GM12878 (cell line): ENCODE measurements around the gene SMPD3. TPM values are rescaled to one million over a fixed set of nuclear protein-coding genes. Genes with fewer than 3 reads are reported as not detected.

Source experiments
- ATAC-seq: fragments of 200-7000 bp; cut with Tn5 transposase; 3 replicates; pipeline ENCODE4 v1.9.1; 2020; ENCODE audit warnings: mild to moderate bottlenecking, moderate library complexity
- BruUV-seq: library from RNA; stranded (reverse); fragments of 400-500 nt; replicated peaks from 2 replicates; lab custom pipeline; 2021; lab: Mats Ljungman, UMichigan
- CTCF ChIA-PET: fragments of 300-600 bp; sonication (Branson Sonifier 250); formaldehyde crosslinking; extraction: SDS; loops from one replicate; lab custom pipeline; 2021; ENCODE audit warnings: inconsistent platforms; lab: Yijun Ruan, JAX
- POLR2A ChIA-PET: fragments of 350-600 bp; formaldehyde crosslinking; extraction: SDS; loops from one replicate; lab custom pipeline; 2021; ENCODE audit warnings: inconsistent platforms; lab: Charles Lee
- RAD21 ChIA-PET: fragments of 300-600 bp; sonication (Branson Sonifier 250); formaldehyde crosslinking; loops from one replicate; lab custom pipeline; 2023; ENCODE audit warnings: antibody characterized with exemption; ENCODE audit not compliant: unreplicated experiment; lab: Charles Lee
- SMC1A ChIA-PET: fragments of 300-600 bp; sonication (Branson Sonifier 250); formaldehyde crosslinking; loops from one replicate; lab custom pipeline; 2023; ENCODE audit not compliant: unreplicated experiment, uncharacterized antibody; lab: Charles Lee
- DNase-seq: peaks from one replicate; pipeline ENCODE4 v3.0.0-alpha.2; 2011; ENCODE audit warnings: low read depth, low spot score
- FAIRE-seq: peaks from 3 replicates; lab custom pipeline; 2011; peaks lifted over from hg19 to GRCh38; lab: Jason Lieb, UNC
- H2AFZ ChIP-seq: 2 replicates; pipeline ENCODE4 v1.6.0; 2011; ENCODE audit warnings: low read depth, low read length, control low read depth; ENCODE audit not compliant: control insufficient read depth
- H3K27ac ChIP-seq: 2 replicates; pipeline ENCODE4 v1.5.1; 2011; ENCODE audit warnings: control low read depth; ENCODE audit not compliant: control insufficient read depth, insufficient read depth
- H3K27me3 ChIP-seq, 2 experiments: replicated peaks in 1 of 2; 2 replicates each; pipeline versions ENCODE4 v1.6.0 to v1.6.1; 2011; ENCODE audit warnings: low read length in 1 of 2; ENCODE audit not compliant: control insufficient read depth in 2 of 2, insufficient read depth in 2 of 2
- H3K36me3 ChIP-seq, 2 experiments: 2 replicates each; pipeline ENCODE4 v1.5.1; 2011; ENCODE audit warnings: low read length in 1 of 2; ENCODE audit not compliant: control insufficient read depth in 2 of 2, insufficient read depth in 2 of 2
- H3K4me1 ChIP-seq: 2 replicates; pipeline ENCODE4 v1.6.1; 2011; ENCODE audit warnings: mild to moderate bottlenecking, low read length, moderate library complexity, mixed read lengths; ENCODE audit not compliant: control insufficient read depth, insufficient read depth
- H3K4me2 ChIP-seq: 2 replicates; pipeline ENCODE4 v1.6.0; 2011; ENCODE audit warnings: control low read depth; ENCODE audit not compliant: control insufficient read depth, insufficient read depth
- H3K4me3 ChIP-seq: fragments of 200-600 bp; sonication (generic); 2 replicates; pipeline ENCODE4 v1.5.1; 2016
- H3K79me2 ChIP-seq: 2 replicates; pipeline ENCODE4 v1.6.0; 2011; ENCODE audit warnings: low read length; ENCODE audit not compliant: control insufficient read depth, insufficient read depth
- H3K9ac ChIP-seq: 2 replicates; pipeline ENCODE4 v1.8.0; 2011; ENCODE audit warnings: low read length, control low read depth, mixed read lengths; ENCODE audit not compliant: control insufficient read depth, insufficient read depth
- H3K9me3 ChIP-seq: replicated peaks from 3 replicates; pipeline ENCODE4 v1.5.1; 2011; ENCODE audit warnings: mild to moderate bottlenecking, low read length; ENCODE audit not compliant: control insufficient read depth, insufficient read depth
- H4K20me1 ChIP-seq: 2 replicates; pipeline ENCODE4 v1.6.0; 2011; ENCODE audit not compliant: control insufficient read depth, insufficient read depth
- ASH2L ChIP-seq: fragments of 300-600, 200-600 bp; sonication (generic); IDR thresholded peaks from 2 replicates; pipeline ENCODE4 v1.6.1; 2017; ENCODE audit warnings: low read depth, mild to moderate bottlenecking, borderline replicate concordance
- ESRRA ChIP-seq: IDR thresholded peaks from 2 replicates; pipeline ENCODE4 v1.6.1; 2012; ENCODE audit warnings: mild to moderate bottlenecking, low read length, improper control_type of control experiment
- SMAD1 ChIP-seq: fragments of 450-650 bp; IDR thresholded peaks from 2 replicates; pipeline ENCODE4 v1.6.1; 2018; ENCODE audit warnings: mild to moderate bottlenecking, low read depth; ENCODE audit not compliant: partially characterized antibody
- SRF ChIP-seq, 2 experiments: IDR thresholded peaks; 2 replicates each; pipeline ENCODE4 v1.6.1; 2011; ENCODE audit warnings: low read depth in 2 of 2, low read length in 2 of 2, mild to moderate bottlenecking in 1 of 2, moderate library complexity in 1 of 2
- STAT3 ChIP-seq: IDR thresholded peaks from 2 replicates; pipeline ENCODE4 v1.6.1; 2011; ENCODE audit warnings: low read depth, low read length, improper control_type of control experiment
- TCF3 ChIP-seq: IDR thresholded peaks from 2 replicates; pipeline ENCODE4 v1.6.1; 2012; ENCODE audit warnings: low read depth, mild to moderate bottlenecking, low read length, borderline replicate concordance; ENCODE audit not compliant: insufficient read depth
- YBX1 ChIP-seq: fragments of 450-650 bp; IDR thresholded peaks from 2 replicates; pipeline ENCODE4 v1.6.1; 2016; ENCODE audit warnings: antibody characterized with exemption
- WGBS: methylation state at CpG from one replicate; pipeline ENCODE4 v1.1.6; 2016; ENCODE audit warnings: low lambda C conversion rate; ENCODE audit not compliant: insufficient replicate concordance, insufficient coverage; ENCODE audit errors: missing lambda C conversion rate; 5-methylcytosine and 5-hydroxymethylcytosine counted together
- in situ Hi-C: fragments of 300-500 bp; cut with MboI; formaldehyde crosslinking; loops from 9 replicates; pipeline ENCODE4 v1.14.3; 2018; ENCODE audit warnings: mixed read lengths
- intact Hi-C: fragments of 100-400 bp; cut with micrococcal nuclease; formaldehyde crosslinking; loops from one replicate; pipeline ENCODE4 v1.14.2; 2022; ENCODE audit not compliant: unreplicated experiment
- polyA plus RNA-seq, 11 experiments: library from polyadenylated mRNA; depleted of rRNA in 4 of 11; unstranded in 6 of 11; stranded (reverse) in 5 of 11; fragments of >200 nt; fragmentation: Nextera tagmentation in 4 of 11; fragmentation: Illumina TruSeq in 1 of 11; extraction: Ambion mirVana in 4 of 11; extraction: Trizol in 1 of 11; gene quantifications; 1 replicate in 1 of 11; 2 replicates in 10 of 11; pipeline versions ENCODE4 v1.2.1 to v1.2.3, GENCODE V29; 2011 to 2016; ENCODE audit warnings: inconsistent platforms in 2 of 11, missing spikeins in 2 of 11, low read depth in 1 of 11
- total RNA-seq, 4 experiments: library from RNA; depleted of rRNA in 3 of 4; stranded (reverse); fragments of >200 nt in 3 of 4; fragmentation: Illumina TruSeq in 1 of 4; extraction: Trizol in 1 of 4; gene quantifications; 2 replicates each; pipeline versions ENCODE4 v1.2.1 to v1.2.3, GENCODE V29; 2013 to 2021
- TF ChIP-seq, protein P1 (sequence below): fragments of 450-650 bp; IDR thresholded peaks from 2 replicates; pipeline ENCODE4 v1.6.1; 2017; ENCODE audit warnings: mild to moderate bottlenecking, moderate library complexity

SMPD3 gene
- total and polyA plus RNA-seq, 10 of the 15 experiments (the other 5 are each of a cell fraction or from before 2014, with no cell fraction given), result 0.04 to 2.0 (median 1.2) TPM

DNA sequence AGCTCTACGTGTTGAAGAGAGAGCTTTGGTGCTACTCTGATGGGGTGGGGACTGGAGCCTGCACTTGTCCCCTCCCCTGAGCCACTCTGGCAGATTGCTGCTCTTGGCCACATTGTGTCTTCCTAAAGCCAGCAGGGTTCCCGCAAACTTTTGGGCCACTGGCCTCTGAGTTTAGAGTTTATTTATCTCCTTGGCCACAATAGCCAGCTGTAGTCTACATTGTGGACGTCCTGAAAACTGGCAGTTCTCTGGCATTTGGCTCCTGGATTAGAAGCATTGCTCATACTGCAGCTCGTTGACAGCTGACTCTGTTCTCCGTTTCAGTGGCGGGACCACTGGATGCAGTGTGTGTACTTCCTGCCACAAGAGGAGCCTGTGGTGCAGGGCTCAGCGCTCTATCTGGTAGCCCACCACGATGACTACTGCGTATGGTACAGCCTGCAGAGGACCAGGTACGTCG, 102.9 kb downstream of the SMPD3 start:
- no peak overlapping the region for H2AFZ ChIP-seq
- no peaks in the 10 kb centered on the region for H3K4me1 ChIP-seq
- no peak overlapping the region for H3K27ac ChIP-seq
- FAIRE-seq (no peak), ATAC-seq (no peak), DNase-seq (no peak)
- POLR2A ChIA-PET, result no interaction called here
- RAD21 ChIA-PET, result no interaction called here
- H3K36me3 ChIP-seq, result peaks cover 21 to 27% of the 10 kb centered on the region in 2 experiments
- no peaks in the 10 kb centered on the region for H3K79me2 ChIP-seq
- TF ChIP-seq ASH2L, result no peak
- no peak for TF ChIP-seq YBX1
- no peak for TF ChIP-seq STAT3
- no peak for TF ChIP-seq SMAD1
- no peak for TF ChIP-seq TCF3
- no peak for TF ChIP-seq ESRRA
- TF ChIP-seq, protein P1, sequence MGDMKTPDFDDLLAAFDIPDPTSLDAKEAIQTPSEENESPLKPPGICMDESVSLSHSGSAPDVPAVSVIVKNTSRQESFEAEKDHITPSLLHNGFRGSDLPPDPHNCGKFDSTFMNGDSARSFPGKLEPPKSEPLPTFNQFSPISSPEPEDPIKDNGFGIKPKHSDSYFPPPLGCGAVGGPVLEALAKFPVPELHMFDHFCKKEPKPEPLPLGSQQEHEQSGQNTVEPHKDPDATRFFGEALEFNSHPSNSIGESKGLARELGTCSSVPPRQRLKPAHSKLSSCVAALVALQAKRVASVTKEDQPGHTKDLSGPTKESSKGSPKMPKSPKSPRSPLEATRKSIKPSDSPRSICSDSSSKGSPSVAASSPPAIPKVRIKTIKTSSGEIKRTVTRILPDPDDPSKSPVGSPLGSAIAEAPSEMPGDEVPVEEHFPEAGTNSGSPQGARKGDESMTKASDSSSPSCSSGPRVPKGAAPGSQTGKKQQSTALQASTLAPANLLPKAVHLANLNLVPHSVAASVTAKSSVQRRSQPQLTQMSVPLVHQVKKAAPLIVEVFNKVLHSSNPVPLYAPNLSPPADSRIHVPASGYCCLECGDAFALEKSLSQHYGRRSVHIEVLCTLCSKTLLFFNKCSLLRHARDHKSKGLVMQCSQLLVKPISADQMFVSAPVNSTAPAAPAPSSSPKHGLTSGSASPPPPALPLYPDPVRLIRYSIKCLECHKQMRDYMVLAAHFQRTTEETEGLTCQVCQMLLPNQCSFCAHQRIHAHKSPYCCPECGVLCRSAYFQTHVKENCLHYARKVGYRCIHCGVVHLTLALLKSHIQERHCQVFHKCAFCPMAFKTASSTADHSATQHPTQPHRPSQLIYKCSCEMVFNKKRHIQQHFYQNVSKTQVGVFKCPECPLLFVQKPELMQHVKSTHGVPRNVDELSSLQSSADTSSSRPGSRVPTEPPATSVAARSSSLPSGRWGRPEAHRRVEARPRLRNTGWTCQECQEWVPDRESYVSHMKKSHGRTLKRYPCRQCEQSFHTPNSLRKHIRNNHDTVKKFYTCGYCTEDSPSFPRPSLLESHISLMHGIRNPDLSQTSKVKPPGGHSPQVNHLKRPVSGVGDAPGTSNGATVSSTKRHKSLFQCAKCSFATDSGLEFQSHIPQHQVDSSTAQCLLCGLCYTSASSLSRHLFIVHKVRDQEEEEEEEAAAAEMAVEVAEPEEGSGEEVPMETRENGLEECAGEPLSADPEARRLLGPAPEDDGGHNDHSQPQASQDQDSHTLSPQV, result no peak
- no peak for TF ChIP-seq SRF (IDR thresholded peaks at IDR 0.05; ENCODE audit: low read depth in 2 of 2, low read length in 2 of 2)
- no peaks in the 10 kb centered on the region for H3K9me3 ChIP-seq
- no peaks in the 10 kb centered on the region for H3K27me3 ChIP-seq
- intact Hi-C loops (no loop called here), in situ Hi-C loops (no loop called here)
- no peak overlapping the region for H3K4me3 ChIP-seq
- no TSS peak for BruUV-seq
- H3K4me2 ChIP-seq, result no peak overlapping the region
- CTCF ChIA-PET, result no interaction called here
- SMC1A ChIA-PET, result interaction anchor here (1.4 kb wide), 1 partner anchor 11 kb away, joined by 4 read pairs; no protein-coding TSS in a partner anchor
- 95% methylated on average over 11 of the region's 11 CpGs for WGBS
- no peak overlapping the region for H3K9ac ChIP-seq
- no peaks in the 10 kb centered on the region; the same call in 1 of the 2 replicates for H4K20me1 ChIP-seq
